DMS114 treated with DMSO at 0.1 percent for 48 hours (cell line): ENCODE measurements around the gene ANO3.
"Not testable (repeated sequence)": the region's sequence is repeated elsewhere in the genome, so short reads cannot be mapped to it uniquely, and the experiment has no call there.

Experiments
- DNase-seq: peaks from one replicate; lab custom pipeline; 2025; ENCODE audit not compliant: unreplicated experiment; lab: John Stamatoyannopoulos, UW

Gene ANO3

DNA sequence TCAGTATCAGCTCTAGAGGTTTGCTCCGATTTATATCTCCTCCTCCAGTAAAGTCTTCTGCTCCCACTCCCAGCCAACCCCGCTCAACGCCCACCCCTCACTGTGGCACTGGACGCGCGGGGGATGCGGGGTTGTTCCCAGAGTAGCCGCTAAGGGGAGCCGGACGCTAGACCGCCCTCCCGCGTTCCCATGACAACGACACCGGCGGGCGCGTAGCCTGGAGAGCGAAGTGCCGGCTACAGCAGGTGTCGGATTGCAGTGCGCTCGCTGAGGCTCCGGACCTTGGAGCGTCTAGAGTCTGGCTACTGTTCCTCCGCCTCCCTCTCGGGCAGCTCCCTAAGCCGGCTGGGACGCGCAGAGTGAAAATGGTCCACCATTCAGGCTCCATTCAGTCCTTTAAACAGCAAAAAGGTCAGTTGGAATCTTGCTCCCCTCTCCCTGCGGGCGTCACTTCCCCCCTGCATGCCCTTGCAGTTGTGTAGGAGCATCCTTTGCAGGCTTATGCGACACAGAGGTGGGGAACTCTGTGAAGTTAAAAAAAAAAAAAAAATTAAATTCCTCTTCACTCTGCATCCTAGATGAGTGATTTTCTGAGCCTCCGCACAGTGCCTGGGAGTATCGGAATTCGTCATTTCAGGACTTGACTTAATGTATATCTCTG is at the start of gene ANO3:
Gene ANO3, plus strand, starts transcription at position 220 of the 661 bp plus-strand sequence. Its CDS starts 146 bp downstream, at position 366.
- DNase-seq = no peak

DNA sequence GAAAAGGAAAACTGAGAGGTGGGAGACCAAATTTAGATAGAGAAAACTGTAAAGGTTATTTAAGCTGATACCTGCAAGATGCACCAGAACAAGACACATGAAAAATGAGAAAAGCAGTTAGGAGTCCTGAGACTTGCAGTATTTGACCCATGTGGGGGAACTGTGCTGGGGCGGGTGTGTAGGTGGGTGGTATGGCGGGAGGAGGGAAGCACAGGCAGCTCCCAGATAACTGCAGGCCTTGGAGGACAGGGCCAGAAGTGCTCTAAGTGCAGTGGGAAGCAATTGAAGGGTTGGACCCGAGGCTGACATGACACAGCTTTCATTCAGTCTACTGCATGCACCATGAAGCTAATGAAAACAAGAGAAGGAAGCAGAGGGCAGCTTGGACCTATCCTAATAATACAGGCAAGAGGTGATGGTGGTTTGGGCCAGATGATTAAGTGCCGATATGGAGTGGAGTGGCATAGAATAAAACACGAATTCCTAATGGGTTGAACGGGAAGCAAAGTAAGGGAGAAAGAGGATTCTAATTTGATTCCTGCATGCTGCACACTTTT is 48.0 kb upstream of the ANO3 start:
- DNase-seq = no peak

DNA sequence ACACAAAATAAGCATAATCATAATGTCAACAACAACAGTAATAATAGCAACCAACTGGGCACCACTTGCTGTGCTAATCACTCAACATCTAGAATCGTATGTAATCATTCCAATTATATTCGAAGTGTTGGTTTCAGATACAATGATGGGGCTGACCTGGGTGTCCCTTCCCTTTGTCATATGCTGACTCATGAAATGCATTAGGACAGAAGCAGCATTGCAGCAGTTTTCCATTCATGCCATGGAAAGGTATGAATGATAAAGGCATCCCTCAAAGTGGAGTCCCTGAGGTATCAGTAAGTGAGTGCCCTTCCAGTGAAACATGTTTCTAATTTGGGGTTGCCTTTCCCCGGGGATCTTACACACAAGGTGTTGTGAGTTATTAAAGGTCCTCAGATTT is 46.3 kb upstream of the ANO3 start:
- DNase-seq = no peak

DNA sequence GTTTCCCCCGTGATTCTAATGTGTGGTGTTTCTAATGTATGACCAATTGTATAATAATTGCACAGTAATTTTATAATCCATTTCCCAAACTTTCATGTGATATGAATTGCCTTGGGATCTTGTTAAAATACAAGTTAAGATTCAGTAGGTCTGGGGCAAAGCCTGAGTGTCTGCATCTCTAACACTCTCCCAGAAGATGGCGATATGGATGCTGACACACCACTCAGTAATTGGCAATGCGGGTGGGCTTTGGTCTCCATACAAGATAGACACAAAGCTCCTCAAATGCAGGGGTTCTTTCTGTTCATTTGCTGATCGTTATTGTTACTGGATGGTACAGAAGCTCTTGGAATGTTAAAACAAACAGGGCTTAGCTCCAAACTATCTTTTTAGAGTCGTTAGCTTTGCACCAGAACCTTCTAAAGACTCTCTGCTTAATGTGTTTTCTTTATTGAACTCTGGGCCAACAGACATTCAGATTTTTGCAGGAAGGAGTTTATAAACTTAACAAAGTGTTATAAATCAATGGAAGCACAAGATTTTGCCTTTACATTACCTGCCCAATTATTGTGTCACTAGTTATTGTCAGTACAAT is 45.4 kb upstream of the ANO3 start:
- no peak for DNase-seq

DNA sequence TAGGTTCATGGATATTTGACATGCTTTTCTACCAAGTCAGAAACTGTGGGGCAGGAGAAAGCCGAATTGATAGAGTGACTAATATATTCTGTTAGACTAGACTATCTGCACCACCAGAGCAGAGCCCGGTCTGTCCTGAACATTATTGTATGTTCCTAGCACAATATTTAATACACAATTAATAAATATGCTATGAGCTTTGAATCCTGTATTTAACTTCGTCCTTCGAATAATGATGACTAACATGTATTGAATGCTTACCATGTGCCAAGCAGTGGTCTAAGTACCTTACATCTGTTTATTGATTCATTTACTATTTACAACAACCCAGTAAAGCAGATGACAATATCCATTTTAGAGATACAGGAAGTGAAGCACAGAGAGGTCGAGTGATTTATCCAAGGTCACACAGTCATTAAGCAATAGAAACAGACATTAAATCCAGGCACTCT is 44.8 kb upstream of the ANO3 start:
- DNase-seq = no peak

DNA sequence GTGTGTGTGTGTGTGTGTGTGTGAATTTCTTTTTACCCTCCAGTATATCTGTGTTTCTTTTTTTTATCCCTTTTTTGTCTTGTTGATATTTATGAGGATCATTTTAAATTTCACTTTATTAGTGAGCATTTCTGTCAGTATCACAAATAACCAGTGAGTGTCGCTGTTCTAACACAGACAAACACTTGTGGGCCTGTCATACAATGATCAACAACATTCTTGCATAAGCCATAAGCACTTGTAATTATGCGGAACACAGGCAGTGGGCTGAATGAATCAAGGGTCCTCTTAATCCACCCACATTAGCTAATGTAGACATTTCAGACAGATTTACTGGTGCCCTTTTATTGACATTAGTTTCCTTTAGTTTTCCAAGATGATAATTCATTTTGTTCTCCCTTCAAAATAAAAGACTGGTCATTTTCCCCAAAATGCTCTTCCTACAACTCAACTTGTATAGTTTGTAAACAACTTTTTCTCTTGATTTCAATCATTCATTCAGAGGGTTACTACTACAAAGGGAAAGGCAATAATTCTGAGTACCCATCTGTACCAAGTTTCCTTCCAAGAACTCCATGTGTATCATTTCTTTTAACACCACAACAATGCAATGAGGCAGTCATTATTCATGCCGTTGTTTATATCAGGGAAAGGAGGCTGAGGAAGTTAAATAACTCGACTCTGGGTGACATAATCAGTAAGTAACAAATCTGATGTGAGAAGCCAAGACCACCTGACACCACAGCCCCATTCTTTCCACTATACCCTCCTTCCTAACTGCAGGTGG is 34.5 kb upstream of the ANO3 start:
- peak; percentile 1 for DNase-seq

DNA sequence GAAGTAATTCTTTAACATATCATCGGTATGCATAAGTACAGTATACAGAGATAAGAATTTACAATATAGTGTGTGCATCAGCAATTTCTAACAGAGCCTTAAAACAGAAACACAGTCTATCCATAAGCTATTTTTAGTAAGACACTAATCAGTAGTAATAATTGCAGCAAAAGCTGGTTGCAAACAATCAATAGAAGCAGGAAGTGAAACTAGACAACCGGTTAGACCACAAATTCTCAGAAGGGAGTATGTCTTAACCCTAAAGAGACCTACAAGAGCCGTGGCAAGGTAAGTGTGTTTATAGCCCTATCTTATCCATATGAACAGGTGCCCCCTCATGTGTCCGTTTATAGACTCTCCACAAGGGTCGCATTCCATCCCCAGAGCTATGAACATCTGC is 15.6 kb upstream of the ANO3 start:
- not testable (repeated sequence) for DNase-seq

DNA sequence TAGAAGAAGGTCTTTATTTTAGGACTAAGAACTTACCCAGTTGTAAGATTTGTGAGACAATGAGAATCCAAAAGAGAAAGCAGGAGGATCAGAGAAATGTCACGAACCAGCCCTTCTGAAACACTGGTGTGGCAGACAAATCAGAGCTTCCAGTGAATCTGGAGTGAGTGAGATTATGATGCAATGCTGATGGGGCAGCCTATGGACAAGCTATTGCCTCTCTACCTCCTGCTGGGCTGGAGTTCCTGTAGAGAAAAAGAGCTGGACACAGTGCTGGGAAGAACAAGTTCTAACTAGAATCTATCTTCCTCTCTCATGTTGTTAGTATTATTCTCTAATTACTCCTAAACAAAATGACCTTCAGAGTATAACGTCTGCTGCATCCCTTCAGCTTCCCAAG is 12.0 kb upstream of the ANO3 start:
- DNase-seq = no peak

DNA sequence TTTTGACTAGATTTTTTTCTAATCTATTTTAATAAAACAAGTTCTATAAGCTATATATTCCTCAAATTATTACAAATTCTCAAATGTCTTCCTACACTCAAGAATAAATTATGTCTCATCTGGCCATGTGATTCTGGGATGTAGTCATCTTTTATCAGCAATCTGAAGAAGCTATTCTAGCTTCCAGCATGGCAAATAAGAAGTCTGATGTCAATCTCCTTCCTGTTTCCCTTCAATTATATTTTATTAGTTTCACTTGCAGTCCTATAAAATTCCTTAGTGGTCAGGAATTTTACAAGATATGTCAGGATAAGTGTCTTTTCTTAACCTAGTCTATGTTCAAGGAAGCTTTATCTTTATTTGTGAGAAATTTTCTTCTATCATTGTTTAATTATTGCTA is 10.4 kb upstream of the ANO3 start:
- no peak for DNase-seq

DNA sequence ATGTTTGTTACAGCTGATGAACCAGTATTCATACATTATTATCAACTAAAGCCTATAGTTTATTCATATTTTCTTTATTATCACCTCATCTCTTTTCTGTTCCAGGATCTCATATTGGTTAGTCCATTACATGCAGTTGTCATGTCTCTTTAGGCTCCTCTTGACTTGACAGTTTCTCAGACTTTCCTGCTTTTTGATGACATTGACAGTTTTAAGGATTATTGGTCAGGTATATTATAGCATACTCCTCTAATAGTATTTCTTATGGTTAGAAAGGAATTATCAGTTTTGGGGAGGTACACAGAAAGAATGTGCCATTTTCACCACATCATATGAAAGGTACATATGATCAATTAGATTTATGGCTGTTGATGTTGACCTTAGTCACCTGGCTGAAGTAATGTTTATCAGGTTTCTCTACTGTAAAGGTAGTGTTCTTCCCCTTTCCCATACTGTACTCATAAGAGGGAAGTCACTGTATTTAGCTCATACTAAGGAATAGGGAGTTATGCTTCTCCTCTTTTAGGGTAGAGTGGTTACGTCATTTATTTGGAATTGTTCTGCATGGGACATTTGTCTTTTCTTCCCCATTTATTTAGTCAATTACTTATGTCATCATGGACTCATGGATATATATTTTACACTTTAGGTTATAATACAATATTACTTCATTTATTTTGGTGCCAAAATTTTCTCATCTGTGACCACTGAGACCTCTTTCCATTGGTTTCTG is 9.4 kb upstream of the ANO3 start:
- no peak for DNase-seq

DNA sequence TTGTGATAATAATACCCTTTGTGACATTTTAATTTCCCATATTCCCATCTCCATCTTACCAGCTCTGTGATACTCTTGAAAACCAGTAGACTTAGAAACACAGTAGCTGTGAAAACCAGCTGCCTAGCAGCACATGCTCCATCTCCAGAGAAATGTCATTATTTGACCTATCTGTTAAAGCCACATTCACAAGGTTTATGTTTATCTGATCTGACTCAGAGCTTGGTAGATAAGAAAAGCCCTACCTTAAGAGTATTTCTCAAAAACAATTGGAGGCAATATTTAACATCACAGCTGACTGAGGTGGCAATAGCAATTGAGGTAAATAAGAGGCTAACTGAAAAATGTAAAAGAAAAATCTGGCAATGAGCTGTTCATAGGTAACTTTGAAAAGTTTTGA is 8.1 kb upstream of the ANO3 start:
- no peak for DNase-seq

DNA sequence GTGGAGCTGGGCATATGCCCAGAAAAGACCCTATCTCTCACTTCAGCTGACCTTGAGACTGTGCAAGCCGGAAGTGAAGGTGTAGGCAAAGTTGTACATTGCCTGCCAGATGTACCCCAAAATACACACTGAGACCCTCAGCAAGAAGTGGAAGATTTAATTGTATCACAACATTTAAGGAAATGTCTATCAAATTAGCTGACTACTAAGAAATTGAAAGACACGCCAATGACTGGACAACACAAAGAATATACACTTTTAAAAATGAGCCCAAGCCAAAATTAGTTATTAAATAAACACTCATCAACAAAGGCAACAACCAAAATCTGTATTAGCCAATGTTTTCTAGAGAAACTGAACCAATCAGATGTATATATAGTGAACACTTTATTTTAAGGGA is 7.7 kb upstream of the ANO3 start:
- DNase-seq = no peak

DNA sequence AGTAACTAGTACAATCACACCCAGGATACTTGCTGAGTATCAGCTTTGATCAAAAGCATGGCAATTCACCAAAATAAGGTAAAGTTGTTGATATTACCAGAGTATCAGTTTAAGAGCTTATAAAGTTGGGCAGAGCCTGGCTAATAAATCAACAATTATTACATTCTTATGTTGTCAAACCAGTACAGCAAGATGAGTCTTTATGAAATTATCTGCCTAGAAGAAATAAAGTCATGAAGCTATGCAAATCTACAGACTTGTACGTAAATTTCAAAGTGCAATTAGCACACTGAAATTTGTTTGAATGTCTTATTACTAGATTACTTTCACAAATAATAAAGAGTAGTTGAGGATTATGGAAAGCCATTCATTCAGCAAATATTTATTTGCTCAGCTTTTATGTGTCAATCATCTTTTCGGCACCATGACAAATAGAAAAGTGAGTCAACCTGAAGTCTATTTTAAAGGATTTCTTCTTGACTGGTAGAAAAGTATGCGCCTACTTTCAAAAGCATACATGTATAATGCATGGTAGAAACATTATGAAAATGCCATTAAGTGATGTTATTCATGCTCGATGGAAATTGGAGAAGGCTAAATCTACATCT is 5.0 kb upstream of the ANO3 start:
- no peak for DNase-seq

DNA sequence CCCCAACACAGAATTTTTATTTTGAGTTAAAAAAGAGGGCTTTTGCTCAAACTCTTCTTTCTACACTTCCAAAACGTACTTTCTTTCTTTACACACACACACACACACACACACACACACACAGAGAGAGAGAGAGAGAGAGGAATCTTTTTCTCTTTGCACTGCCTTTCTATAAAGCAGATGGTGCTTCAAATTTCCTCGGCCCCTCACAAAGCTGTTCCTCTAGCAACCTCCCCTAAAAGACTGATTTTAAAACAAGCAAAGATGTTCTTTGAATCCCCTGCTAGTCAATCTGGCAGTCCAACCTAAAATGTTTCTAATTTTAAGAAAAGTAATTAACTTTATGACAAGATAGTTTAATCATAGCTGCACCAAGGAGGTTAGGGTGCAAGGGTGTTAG is 2.7 kb upstream of the ANO3 start:
- no peak for DNase-seq

DNA sequence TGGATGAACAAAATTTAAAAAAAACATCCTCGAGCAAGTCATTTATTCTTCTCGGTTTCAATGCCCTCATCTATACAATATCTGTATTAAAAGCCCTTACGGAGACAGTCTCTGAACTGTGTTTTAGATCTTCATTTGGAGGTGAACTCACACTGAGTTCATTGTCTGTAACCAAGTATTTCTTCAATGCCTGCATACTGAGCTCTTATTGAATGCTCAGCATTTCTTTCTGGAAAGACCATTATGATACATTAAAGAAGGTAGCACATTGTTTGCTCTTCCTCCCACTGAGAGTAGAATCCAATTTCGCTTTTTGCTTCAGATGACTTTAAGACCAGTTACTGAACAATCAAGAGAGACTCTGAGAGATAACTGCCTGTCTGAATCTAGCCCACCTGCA is 1.7 kb upstream of the ANO3 start:
- DNase-seq = no peak

DNA sequence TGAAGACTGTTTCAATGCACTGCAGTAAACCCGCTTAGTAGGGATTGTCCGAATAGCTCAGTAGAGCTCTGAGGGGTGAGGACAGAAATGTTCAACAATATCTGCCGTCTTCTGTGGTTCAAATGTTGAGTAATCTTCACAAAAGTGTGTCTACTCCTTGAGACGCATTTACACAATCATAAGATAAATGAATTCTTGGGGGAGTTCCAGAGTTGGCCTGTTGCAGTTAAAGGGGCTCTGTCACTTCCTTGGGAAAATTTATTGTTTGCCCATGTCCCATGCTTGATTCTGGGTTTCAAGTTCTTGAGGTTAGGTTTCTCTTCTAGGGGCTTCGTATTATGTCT is 614 bp downstream of the ANO3 start:
- no peak for DNase-seq

DNA sequence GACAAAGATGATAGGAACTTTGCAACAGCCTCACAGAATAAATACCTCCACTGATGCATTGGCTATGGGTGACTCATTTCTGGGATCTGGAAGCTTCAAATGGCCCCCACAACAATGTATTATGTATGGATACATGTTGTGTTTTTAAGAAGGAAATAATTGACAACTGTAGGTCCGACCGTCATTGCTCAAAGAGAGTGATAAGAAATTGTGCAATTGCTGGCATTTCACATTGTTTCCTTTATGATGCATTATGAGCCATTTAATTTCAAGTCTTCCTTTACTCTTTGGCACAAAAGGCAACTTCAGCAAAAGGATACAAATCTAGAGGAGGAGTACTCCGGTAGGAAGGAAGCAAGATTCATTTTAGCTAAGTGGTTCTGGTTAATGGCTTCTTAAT is 2.0 kb downstream of the ANO3 start:
- no peak for DNase-seq

DNA sequence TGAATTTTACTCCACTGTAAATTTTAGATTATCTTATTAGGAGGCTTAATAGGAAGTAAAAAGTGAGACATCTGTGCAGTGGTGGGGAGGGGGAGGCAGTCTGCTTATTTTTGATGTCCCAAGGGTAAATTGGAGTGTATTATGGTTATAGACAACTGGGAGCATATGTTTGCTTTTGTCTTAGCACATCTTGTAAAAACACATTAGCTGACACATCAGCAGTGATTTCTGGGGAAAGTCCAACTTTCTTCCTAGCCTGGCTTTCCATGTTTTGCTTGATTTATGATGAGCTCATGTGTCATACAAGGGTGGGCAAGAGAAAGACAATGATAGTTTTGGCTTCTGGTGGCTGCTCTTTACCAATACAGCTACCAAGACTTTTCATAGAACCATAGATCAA is 4.0 kb downstream of the ANO3 start:
- DNase-seq = no peak

DNA sequence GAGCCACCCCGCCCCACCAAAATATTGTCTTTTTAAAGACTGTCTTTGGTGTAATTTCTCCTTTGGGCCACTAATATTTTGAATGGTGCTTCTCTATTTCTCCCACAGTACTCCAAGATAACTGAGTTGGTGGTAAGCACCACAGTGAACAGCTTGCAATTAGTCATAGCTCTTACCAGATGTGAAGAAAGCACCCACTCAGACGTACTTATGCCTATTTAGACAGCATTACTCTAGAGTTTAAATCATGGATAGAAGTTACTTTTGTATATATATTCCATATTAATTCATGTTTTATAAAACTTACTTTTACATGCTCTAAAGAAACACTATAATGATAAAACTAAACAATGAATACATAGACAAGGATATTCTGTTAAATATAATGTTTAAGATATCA is 12.7 kb downstream of the ANO3 start:
- DNase-seq = no peak

DNA sequence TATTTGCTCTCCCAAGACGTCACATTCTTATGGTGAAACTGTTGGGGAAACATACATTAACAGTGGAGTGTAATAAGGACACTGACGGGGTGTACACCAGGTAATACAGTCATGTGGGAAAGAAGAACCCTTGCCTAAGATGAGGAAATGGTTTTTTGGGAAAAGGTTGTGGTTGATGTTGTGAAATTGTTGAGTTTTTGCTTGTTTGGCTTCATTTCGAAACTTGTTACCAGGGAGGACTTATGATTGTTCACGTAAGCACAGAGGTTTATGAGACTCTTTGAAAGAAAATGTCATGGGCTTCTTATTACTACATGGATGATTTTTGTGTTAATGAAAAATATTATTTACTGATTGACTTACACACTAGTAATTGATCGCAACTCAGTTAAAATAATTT is 16.8 kb downstream of the ANO3 start:
- DNase-seq = no peak

DNA sequence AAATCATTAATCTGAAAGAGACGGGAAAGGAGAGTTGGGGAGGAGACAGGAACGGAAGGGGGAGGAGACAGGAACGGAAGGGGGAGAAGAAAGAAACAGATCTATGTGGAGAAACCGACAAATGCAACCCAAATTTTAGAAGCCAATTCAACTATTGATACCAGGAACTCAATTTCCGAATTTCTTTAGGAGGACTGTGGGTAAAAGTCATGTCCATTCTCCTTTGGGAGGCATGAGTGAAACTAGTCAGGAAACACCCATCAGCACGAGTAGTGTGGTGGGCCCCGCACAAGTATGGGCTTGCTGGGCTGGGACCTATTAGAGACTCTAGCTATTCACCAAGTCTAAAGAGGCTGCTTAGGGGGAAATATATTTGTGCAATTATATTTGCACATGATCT is 18.1 kb downstream of the ANO3 start:
- no peak for DNase-seq
